GM19043 (cell line): ENCODE measurements around the gene MUC22.

Experiments used
- ATAC-seq: cut with Tn5 transposase; IDR thresholded peaks from one replicate; pipeline ENCODE4 v1.9.1; 2021; ENCODE audit warnings: low read depth; ENCODE audit not compliant: unreplicated experiment

Gene MUC22

DNA sequence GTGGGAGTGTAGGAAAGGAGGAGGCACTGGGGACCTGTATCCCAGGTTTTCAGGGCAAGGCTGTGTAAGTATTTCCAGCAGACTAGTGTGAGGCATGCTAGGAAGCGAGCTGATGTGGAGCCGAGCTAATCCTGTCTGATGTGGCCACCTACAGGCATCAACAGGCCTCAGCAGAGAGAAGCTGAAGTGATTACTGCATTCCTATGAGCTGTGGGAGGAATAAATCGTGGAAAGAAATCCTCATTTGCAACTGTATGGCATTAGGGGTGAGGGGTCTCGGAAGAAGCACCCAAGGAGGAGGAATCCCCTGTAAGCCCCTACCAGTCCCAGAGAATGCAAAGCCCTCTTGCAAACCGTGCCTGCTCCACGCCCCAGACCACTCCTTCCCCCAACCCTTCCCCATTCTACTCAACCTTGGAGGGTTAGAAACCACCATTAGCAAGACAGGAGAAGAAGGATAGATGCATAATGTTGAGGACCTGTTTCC lies 60.5 kb downstream of the MUC22 start:
- ATAC-seq, result no peak

DNA sequence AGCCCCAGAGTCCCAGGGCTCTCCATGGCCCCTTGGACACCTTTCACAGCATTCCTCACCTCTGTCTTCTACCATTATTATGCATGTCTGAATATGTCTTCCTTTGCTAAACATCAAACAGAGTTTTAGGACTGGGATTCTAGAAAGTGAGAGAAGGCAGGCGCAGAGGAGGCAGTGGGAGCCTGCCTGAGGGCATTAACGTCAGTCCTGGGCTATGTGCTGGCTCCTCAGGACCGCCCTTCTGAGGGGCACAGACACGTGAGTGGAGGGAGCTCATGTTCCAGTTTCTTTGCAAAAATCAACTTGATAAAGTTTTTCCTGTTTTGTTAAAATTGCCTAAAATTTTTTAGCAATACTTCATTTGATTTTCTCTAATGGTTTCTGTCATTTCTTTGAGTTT lies 64.1 kb downstream of the MUC22 start:
- ATAC-seq, result no peak

DNA sequence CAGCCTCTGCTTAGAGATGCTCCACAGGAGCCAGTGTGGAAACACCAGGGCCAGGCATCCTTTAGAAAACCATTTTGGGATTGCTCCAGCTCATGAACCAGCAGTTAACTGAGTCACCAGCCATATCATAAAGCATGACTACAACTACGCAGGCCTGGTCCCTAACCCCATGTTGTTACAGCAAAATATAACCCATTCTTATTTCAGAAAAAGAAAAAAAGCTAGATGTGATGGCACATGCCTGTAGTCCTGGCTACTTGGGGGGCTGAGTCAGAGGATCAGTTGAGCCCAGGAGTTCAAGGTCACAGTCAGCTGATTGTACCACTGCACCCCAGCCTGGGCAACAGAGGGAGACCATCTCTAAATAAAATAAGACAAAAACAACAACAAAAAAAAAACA lies 65.3 kb downstream of the MUC22 start:
- no peak for ATAC-seq

DNA sequence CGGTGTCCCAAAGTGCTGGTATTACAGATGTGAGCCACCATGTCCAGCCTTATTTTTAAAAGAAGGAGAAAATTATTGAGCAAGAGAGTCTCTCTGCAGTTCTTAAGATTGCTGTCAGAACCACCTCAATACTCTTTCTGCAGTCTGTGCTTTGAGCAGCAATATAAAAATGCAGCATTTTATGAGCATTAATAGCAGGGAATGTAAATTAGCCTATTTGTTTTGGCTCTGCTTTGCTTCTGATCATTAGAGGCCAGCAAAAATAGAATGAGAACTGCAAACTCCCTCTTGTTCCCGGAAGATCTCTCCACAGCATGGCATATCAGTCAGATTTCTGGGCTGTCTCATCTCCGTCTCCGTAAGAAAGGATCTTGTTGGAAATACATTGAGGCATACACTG lies 66.3 kb downstream of the MUC22 start:
- ATAC-seq, result no peak

DNA sequence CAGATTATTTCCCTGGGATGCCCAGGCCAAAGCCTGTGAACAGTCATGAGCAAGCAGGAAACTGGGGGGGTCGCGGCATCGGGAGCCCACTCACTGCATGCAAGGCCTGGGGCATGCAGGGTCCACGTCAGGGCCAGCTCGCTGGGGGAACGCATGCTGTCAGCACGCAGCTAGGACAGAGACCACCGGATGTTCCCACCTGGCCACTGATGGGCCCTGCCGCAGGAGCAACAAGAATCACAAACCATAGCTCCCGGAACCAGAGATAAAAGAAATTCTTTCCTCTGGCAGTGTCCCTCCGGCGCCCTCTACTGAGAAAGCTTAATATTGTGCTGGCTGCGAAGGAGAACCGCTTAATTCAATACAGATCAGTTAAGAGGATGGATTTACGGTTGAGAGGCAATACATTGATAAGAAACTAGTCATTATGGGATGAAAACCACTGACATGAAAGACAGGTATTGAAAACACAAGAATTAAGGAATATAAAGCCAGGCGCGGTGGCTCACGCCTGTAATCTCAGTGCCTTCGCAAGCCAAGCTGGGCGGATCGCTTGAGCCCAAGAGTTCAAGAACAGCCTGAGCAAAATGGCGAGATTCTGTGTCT lies 69.5 kb downstream of the MUC22 start:
- ATAC-seq, result no peak

GRCh38 chr6:31081872-31082271 lies 71.6 kb downstream of the MUC22 start:
- ATAC-seq, result no peak

GRCh38 chr6:31083742-31084354 lies 73.6 kb downstream of the MUC22 start:
- ATAC-seq, result no peak
